22Rv1 (cell line): ENCODE results near the gene IQCM.

Experiments
- ZFX ChIP-seq: fragments of 450-650 bp; IDR thresholded peaks from 2 replicates; pipeline ENCODE4 v1.6.1; 2017; ENCODE audit warnings: antibody characterized with exemption, borderline replicate concordance
- TF ChIP-seq, protein P1 (sequence below): fragments of 450-650 bp; IDR thresholded peaks from 2 replicates; pipeline ENCODE4 v1.5.1; 2017; ENCODE audit warnings: mild to moderate bottlenecking

DNA sequence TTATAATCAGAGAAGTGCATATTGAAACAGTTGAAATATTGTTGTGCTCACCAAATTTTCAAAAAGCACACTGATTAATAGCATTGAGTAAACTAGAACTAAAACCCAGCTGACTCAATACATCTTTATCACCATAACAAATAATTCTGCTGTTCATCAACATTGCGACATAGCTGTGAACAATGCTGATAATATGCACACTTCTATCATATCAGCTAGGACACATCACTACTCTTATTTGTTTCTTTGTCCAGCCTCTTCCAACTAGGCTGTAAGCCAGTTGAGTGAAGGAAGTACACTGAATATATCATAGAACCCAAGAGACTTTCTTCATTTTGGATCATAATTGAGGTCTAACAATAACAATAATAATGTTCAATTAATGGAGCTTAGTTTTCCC, 349.7 kb downstream of the IQCM start:
- TF ChIP-seq, protein P1, sequence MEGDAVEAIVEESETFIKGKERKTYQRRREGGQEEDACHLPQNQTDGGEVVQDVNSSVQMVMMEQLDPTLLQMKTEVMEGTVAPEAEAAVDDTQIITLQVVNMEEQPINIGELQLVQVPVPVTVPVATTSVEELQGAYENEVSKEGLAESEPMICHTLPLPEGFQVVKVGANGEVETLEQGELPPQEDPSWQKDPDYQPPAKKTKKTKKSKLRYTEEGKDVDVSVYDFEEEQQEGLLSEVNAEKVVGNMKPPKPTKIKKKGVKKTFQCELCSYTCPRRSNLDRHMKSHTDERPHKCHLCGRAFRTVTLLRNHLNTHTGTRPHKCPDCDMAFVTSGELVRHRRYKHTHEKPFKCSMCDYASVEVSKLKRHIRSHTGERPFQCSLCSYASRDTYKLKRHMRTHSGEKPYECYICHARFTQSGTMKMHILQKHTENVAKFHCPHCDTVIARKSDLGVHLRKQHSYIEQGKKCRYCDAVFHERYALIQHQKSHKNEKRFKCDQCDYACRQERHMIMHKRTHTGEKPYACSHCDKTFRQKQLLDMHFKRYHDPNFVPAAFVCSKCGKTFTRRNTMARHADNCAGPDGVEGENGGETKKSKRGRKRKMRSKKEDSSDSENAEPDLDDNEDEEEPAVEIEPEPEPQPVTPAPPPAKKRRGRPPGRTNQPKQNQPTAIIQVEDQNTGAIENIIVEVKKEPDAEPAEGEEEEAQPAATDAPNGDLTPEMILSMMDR, result no peak
- no peak for TF ChIP-seq ZFX
